Mesothelial cell of epicardium (in vitro differentiated cells): ENCODE data around the gene MTFP1. TPM values are rescaled to one million over a fixed set of nuclear protein-coding genes. Genes with fewer than 3 reads are reported as not detected.

Experiments
- DNase-seq, 2 experiments: peaks; one replicate each; pipeline ENCODE4 v3.0.0; 2021; ENCODE audit warnings: low spot score in 2 of 2; ENCODE audit not compliant: unreplicated experiment in 2 of 2
- H3K27ac Mint-ChIP-seq: 2 replicates; pipeline ENCODE4 v1.8.0; 2021; ENCODE audit warnings: mixed read lengths
- H3K27me3 Mint-ChIP-seq: 2 replicates; pipeline ENCODE4 v1.8.0; 2021; ENCODE audit warnings: low read depth, mixed read lengths
- H3K36me3 Mint-ChIP-seq: 2 replicates; pipeline ENCODE4 v1.8.0; 2021; ENCODE audit warnings: mixed read lengths
- H3K4me1 Mint-ChIP-seq: 2 replicates; pipeline ENCODE4 v1.8.0; 2021; ENCODE audit warnings: mixed read lengths
- H3K4me3 Mint-ChIP-seq: 2 replicates; pipeline ENCODE4 v1.8.0; 2021; ENCODE audit warnings: mild to moderate bottlenecking, moderate library complexity, mixed read lengths
- H3K9me3 Mint-ChIP-seq: 2 replicates; pipeline ENCODE4 v1.8.0; 2021; ENCODE audit warnings: mixed read lengths
- total RNA-seq: library from RNA; stranded (reverse); gene quantifications from 3 replicates; pipeline ENCODE4 v1.2.1, GENCODE V29; 2021
- TF ChIP-seq, protein P1 (sequence below): fragments of 200-600 bp; sonication (generic); IDR thresholded peaks from one replicate; pipeline ENCODE4 v1.5.0; 2021; ENCODE audit warnings: antibody characterized with exemption; ENCODE audit not compliant: unreplicated experiment

Gene MTFP1
- total RNA-seq, 1 donor from 2014 or later = 8.2 TPM

DNA sequence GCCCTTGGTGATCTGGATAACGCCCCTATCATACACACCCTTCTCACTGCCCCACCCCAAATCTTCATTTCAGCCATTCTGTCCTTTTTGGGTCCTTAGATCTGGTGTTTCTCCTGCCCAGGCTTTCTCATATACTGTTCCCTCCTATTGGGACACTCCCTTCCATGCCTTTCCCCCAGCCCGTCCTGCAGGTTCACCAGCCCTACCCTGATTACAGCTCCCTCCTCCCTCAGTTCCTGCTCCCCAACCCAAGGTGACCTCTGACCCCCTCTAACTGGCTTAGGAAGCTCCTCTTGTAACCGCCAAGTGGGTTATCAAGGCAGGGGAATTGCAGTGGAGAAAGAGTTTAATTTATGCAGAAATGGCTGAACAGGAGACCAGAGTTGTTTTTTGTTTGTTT is 13.0 kb downstream of the MTFP1 start:
- Mint-ChIP-seq H3K4me3 (no peak overlapping the region), H3K36me3 (no peaks in the 10 kb centered on the region), H3K27ac (no peak overlapping the region), H3K9me3 (no peaks in the 10 kb centered on the region), H3K4me1 (no peaks in the 10 kb centered on the region), H3K27me3 (peaks cover 5% of the 10 kb centered on the region)
- DNase-seq = no peak
- TF ChIP-seq, protein P1, sequence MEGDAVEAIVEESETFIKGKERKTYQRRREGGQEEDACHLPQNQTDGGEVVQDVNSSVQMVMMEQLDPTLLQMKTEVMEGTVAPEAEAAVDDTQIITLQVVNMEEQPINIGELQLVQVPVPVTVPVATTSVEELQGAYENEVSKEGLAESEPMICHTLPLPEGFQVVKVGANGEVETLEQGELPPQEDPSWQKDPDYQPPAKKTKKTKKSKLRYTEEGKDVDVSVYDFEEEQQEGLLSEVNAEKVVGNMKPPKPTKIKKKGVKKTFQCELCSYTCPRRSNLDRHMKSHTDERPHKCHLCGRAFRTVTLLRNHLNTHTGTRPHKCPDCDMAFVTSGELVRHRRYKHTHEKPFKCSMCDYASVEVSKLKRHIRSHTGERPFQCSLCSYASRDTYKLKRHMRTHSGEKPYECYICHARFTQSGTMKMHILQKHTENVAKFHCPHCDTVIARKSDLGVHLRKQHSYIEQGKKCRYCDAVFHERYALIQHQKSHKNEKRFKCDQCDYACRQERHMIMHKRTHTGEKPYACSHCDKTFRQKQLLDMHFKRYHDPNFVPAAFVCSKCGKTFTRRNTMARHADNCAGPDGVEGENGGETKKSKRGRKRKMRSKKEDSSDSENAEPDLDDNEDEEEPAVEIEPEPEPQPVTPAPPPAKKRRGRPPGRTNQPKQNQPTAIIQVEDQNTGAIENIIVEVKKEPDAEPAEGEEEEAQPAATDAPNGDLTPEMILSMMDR = no peak

DNA sequence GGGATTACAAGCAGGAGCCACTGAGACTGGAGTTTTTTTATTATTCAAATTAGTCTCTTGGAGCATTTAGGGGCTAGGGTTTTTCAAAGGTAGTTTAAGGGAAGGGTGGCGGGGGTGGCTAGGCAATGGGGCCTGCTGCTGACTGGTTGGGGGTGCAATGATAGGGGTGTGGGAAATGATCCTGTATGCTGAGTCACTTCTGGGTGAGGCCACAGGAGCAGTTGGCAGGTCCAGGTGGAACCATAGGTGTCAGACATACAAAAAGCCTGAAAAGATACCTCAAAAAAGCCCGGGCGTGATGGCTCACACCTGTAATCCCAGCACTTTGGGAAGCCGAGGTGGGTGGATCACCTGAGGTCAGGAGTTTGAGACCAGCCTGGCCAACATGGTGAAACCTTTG is 13.7 kb downstream of the MTFP1 start:
- Mint-ChIP-seq H3K27ac (no peak overlapping the region), H3K4me1 (no peaks in the 10 kb centered on the region), H3K9me3 (no peaks in the 10 kb centered on the region), H3K27me3 (peaks cover 5% of the 10 kb centered on the region), H3K4me3 (no peak overlapping the region), H3K36me3 (no peaks in the 10 kb centered on the region)
- TF ChIP-seq, protein P1 = no peak
- DNase-seq = no peak

DNA sequence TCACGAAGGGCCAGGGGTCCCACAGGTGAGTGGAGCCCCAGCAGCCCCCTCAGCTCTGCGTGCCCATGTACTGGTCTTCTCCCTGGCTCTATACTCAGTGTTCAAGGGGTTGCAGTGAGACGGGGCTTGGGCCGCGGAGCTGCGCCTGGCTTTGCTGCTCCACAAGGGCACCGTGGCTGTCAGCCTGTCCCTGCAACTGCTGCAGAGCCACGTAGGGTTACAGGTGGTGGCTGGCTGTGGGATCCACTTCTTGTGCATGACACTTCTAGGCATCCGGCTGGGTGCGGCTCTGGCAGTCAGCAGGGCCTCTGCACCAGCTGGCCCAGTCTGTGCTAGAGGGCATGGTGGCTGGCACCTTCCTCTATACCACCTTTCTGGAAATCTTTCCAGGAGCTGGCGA is 14.3 kb downstream of the MTFP1 start:
- DNase-seq = no peak
- Mint-ChIP-seq H3K4me3 (no peak overlapping the region), H3K4me1 (peaks cover 4% of the 10 kb centered on the region), H3K27ac (no peak overlapping the region), H3K27me3 (peaks cover 5% of the 10 kb centered on the region), H3K9me3 (no peaks in the 10 kb centered on the region), H3K36me3 (no peaks in the 10 kb centered on the region)
- TF ChIP-seq, protein P1 = no peak

DNA sequence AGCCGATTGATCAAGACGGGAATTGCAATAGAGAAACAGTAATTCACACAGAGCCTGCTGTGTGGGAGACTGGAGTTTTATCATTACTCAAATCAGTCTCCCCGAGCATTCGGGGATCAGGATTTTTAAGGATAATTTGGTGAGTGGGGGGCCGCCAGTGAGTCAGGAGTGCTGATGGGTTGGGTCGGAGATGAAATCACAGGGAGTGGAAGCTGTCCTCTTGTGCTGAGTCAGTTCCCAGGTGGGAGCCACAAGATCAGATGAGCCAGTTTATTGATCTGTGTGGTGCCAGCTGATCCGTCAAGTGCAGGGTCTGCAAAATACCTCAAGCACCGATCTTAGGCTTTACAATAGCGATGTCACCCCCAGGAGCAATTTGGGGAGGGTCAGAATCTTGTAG is 15.5 kb downstream of the MTFP1 start:
- peaks cover 6% of the 10 kb centered on the region for H3K27me3 Mint-ChIP-seq
- H3K4me3 Mint-ChIP-seq = no peak overlapping the region
- H3K9me3 Mint-ChIP-seq = no peaks in the 10 kb centered on the region
- H3K27ac Mint-ChIP-seq = no peak overlapping the region
- TF ChIP-seq, protein P1 = no peak
- no peak for DNase-seq
- H3K4me1 Mint-ChIP-seq = peaks cover 9% of the 10 kb centered on the region
- no peaks in the 10 kb centered on the region for H3K36me3 Mint-ChIP-seq

DNA sequence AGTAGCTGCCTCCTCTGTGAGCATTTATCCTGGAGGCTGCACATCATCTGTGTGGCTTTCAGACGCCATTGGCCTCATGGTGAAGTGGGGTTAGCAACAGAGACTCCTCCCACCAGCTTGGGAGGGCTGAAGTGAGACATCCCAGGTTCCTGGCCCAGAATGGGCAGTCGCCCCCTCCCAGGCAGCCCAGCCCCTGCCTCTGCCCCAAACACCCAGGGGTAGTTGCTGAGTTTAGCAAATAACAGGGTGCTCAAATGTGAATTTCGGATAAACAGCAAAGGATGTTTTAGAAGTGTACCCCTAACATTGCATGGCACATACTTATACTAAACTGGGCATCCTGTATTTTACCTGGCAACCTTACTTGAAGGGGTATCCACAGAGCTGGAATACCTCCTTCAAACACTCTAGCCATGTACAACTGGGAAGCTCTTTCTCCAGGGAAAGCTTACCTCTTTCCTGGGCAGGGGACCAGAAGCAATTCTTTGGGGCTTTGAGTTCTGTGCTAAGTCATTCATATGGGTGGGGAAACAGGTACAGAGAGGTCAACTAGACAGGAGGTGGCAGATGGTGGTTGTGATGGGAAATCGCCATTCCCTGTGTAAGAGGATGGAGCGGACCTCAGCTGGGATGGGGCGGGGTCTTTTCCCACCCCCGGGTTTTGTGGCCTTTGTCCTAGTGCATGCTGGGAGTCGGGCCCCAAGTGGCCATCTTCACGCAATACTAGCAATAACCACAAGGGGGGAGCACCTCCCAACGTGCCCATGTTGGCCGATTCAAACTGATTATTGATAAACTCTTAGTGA is 19.3 kb downstream of the MTFP1 start:
- H3K4me3 Mint-ChIP-seq = peak overlapping the region; percentile 26
- H3K4me1 Mint-ChIP-seq = peaks cover 9% of the 10 kb centered on the region
- TF ChIP-seq, protein P1 = peak; percentile 87
- H3K9me3 Mint-ChIP-seq = no peaks in the 10 kb centered on the region
- H3K27me3 Mint-ChIP-seq = peaks cover 6% of the 10 kb centered on the region
- H3K36me3 Mint-ChIP-seq = no peaks in the 10 kb centered on the region
- DNase-seq = peak in 1 of 2 experiments; percentile 59
- no peak overlapping the region for H3K27ac Mint-ChIP-seq
